M059J (cell line): Measurements from ENCODE around the gene ZCCHC2. TPM values are rescaled to one million over a fixed set of nuclear protein-coding genes. Genes with fewer than 3 reads are reported as not detected.

ENCODE experiments used
- DNase-seq: peaks from one replicate; pipeline ENCODE4 v3.0.0-alpha.2; 2012; ENCODE audit warnings: low read depth
- total RNA-seq: library from RNA; depleted of rRNA; stranded (reverse); fragments of >200 nt; shearing (Covaris generic); gene quantifications from 2 replicates; pipeline ENCODE4 v1.2.3, GENCODE V29; 2014; rRNA removed

ZCCHC2 gene
- total RNA-seq, 1 experiment from 2014 or later: 13.0 TPM

DNA sequence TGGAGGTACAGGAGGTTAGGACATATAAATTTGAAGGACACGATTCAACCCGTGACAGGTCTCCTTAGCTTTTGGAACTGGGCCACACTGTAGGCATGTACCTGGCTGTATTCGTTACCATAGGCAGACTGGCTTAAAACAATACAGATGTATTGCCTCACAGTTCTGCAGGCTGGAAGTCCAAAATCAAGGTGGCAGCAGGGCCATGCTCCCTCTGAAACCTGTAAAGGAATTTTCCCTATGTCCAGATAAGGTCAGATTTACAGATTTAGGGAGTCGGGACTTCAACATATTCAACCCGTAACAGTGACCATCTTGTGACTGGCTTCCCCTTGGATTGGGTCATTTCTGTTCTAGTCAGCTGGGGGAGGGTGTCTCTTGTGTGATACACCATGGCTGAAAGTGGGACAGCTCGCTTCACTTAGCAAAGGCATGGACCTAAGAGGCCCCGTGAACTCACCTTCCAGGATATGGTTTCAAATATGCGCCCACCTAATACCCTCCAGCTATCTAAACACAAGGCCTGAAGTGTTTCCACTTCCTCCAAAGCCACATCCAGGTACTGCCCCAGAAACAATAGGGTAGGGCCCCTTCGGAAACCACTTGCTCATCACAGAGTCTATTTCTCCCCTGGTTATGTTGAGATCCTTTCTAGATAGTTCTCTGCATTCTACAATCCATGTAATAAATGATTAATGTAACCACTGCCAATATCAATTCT lies 85.0 kb downstream of the ZCCHC2 start:
- DNase-seq: no peak

DNA sequence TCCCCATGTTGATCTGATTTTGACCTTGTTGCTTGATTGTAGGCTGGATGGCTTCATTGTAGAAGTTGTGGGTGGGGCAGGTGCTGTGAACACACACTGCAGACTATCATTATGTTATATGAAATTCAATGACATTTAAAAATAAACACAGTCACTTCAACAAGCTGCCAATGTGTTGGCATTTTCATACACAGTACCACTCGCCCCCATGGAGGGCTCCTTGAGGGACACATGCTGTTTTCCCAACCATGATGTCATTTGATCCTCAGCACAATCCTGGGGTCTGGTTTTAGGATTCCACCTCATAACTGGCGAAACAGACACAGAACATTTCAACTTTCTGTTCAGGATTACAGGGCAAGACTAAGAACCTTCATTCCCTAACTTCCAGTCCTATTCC lies 86.9 kb downstream of the ZCCHC2 start:
- DNase-seq: no peak

DNA sequence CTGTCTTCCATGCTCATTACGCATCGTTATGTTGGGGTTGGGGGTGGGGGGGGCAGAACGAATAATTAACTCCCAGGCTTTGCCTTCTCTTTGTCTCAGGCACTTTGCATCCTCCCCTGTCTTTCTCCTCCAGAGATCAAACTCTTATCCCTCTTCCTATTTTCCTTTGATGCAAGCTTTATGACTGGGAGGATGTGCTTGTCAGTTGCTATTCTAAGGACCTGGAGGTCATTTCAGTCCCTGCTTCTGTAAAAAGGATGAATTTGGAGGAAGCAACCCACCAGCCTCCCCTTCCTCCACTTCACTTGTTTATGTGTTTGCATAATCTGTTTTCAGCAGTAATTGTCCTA lies 87.5 kb downstream of the ZCCHC2 start:
- no peak for DNase-seq

DNA sequence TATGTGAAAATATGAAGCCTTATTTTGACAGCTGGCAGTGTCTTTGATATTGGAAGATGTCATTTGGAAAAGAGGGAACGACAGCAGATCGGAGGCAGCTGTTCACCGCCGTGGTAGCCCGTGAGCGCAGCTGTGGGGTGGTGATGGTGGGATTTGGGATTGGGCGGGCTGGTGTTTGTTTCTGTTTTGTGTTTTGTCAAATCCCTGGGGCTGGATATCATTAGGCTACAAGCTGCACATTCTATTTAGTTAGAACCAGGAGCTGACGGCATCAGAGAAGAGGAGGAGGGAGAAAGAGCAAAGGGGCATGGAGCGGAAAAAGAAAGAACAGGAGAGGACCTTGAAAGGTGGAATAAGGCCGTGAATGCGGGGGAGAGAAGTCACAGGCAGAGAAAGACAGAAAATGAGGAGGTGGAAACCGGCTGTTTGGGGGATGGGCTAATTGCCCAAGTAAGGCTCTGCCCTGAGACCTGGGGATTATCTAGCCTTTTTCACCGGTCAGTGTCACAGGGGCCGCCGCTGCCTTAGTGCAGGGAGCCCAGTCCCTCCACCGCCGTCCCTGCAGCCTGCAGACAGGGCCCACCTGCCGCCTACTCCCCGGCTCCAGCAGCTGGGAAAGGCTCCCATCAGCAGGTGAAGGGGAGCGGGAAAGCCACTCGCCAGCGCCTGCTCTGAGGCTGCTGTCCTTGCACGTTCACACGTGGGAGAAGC lies 88.0 kb downstream of the ZCCHC2 start:
- DNase-seq: no peak

DNA sequence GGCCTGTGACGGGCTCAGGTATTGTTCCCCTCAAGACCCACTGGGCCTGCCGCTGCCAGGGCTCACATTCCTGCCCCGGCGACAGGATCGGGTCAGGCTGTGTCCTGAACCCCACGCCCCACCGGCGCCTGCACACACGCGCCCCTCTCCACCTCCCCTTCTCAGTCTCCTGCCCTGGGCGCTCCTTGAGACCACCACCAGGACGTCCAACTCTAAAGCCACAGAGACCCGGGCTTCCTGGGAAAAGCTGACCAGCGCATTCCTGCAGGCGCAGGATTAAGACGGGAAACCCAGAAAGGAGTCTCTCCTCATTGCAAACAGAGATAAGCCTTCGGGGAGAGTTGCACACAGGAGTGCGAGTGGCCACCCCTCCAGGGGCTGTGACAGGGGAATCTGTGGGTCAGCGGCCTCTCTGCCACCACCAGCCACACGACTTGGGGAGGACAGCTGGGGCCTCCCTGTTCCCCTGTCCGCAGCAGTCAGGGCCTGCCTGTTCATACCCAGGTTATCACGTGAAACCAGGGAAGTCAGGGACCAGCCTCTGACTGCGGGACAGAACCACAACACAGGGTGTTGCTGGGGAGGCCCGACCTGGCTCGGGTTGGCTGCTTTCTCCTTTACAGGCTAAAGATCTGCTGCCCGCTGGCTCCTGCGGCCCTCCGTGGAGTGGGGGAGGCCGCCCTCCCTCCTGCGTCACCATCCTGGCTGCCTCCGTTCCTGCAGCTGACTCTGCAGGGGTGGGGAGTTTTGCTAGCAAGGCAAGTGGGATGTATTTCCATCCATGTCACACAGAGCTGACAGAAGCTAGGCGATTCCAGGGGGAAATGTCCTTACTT lies 88.8 kb downstream of the ZCCHC2 start:
- no peak for DNase-seq

DNA sequence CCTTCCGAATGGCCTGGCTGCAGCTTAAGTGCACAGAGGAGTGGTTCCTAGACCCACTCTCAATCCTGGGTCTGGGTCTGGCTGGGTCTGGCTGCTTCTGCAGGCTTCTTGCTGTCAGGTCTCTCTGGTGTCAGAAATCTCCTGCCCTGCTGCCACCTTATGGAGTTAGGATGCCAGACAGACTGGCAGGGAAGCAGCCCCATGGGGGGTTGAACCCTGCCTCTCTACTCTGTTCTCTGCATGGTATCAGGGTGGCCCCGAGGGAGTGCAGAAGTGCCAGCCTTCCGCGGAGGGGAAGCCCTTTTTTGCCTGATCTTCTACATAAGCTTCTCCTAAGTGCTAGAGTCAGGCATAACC lies 89.4 kb downstream of the ZCCHC2 start:
- no peak for DNase-seq

DNA sequence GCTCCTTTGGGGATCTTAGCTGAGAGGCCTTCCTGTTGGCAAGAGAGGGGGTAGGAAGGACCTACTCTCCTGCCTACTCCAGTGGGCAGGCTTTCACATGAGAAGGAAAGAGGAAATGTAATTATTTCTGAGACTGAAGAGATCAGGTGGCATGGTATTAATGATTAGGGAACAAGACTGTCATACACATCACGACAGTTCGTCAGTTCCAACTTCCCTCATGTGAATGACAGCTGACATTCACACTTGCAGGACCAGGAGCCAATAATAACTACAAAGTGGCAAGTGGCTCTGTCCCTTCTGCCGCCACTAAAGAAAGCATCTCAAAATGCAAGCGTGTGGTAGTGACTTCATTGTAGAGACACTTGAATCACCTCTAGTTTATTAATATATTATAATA lies 90.0 kb downstream of the ZCCHC2 start:
- DNase-seq: no peak

DNA sequence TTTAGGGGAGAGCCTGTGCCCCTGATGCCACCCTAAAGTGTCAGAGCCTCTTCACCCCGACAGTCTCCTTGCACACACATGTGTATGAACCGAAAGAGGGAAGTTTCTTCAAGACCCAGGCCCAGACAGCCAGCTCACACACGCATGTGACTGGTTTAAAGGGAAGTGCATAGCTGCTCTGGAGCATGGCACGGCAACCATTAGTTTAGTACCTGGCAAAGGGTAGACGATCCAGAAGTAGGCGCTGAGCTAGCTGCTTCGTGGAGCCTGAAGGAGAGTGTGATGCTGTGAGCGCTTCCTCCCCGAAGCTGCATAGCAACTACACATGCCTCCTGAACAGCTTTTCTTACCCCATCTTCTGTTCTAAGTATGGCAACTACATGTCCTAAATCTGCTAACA lies 91.7 kb downstream of the ZCCHC2 start:
- DNase-seq: no peak

DNA sequence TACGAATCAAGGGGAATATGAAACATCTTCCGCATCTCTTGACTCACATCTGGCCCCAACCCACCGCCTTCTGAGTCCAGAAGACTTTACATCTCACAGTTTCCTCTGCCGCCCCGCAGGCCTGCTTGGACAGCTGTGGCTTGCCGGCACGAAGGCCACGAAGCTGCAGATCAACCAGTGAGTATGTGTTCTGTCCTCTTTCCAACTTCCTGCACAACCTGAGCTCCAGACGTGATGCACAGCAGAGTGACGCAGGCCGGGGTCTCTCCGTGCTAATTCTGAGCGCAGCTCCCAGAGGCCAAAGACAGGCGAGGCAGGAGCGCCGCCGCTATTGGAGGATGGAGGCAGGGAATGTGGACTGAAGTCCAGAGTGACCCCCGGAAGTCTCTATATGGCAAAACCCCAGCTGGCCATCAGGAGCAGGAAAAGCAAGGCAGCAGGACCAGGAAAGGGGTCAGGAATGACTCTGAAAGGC lies 93.5 kb downstream of the ZCCHC2 start:
- no peak for DNase-seq

DNA sequence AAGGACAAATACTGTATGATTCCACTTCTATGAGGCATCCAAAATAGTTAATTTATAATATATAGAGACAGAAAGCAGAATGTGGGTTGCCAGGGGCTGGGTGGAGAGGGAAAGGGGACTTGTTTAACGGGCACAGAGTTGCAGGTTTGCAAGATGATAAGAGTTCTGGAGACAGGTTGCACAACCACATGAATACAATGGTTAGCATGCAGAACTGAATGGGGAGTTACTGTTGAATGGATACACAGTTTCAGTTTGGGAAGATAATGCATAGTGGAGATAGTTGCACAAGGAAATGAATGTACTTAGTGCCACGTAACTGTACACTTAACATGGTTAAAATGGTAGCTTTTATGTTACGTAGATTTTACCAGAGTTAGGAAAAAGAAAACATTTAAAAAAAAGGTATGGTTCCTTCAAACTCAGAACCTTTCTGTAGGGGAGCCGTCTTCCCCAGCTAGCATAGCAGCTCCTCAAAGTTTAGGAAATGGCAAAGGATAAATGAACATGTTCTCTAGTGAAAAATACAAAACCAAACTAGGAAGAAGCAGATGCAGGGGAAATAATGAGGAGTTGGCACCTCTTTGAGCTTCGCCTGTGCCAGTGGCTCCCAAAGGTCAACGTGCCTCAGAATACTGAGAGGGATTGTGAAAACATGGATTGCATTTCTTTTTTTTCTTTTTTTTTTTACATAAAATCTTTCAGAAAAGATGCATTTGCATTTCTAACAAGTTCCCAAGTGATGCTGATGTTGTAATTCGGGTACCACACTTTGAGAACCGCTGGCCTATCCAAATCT lies 95.2 kb downstream of the ZCCHC2 start:
- no peak for DNase-seq

DNA sequence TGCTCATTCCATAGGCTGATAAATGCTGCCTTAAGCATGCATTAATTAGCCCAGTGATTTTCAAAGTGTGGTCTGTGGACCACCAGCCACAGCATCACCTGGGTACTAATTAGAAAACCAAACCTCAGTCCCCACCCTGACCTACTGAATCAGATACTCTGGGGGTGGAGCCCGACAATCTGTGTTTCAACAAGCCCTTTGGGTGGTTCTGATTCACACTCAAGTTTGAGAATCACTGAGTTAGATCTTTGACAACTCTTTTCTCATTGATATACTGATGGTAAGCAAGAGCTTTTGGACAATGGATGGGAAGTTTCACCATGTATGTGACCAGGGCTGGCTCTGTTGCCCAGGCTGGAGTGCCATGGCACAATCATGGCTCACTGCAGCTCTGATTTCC lies 95.9 kb downstream of the ZCCHC2 start:
- no peak for DNase-seq

DNA sequence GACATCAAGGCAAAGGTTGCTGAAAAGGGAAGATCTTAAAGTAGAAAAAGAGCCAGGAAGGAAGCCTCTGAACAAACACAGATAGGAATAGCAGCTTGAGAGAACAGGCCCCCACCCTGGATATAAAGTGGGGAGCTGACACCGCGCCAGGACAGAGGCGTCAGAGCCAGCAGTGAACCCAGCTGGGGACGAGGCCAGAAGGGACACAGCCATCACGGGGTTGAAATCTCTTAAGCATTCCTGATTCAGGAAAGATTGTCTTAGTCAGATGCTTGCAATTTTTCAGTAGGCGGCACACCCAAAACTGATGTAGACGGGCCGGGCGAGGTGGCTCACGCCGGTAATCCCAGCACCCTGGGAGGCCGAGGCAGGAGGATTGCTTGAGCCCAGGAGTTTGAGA lies 98.7 kb downstream of the ZCCHC2 start:
- DNase-seq: no peak

DNA sequence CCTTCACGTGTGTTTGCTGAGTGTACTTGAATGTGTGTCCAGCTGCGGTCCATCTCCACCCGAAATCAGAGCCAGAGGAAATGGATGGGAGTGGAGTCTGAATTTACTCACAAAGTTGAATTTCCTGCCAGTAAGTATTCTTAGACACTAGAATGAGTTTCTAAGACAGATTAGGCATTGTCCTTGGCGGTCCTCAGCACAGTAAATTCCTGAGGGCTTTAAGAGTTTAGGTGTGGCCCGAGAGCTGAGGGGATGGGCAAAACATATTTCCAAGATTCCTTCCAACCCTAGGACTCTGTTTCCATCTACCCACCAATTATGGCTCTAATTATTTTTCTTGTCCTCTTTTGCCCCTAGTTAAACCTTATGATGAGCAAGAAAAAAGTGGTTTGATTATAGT lies 102.2 kb downstream of the ZCCHC2 start:
- DNase-seq: peak; percentile 20

Other genes starting within 250 kb of the ZCCHC2 start
- gene TNFRSF11A, start 197.7 kb upstream of the ZCCHC2 start, total RNA-seq: 1.3 and 3.8 TPM in 2 replicates
- gene PHLPP1, start 192.5 kb downstream of the ZCCHC2 start, total RNA-seq: 8.6 and 12.5 TPM in 2 replicates